IPS-18c (cell line): ENCODE measurements around the gene EIF4G1.

Source experiments
- H3K4me3 ChIP-seq: 2 replicates; pipeline ENCODE4 v1.7.0; 2013; ENCODE audit warnings: low read depth, mild to moderate bottlenecking, low read length, moderate library complexity; ENCODE audit not compliant: insufficient read depth
- H3K9me3 ChIP-seq: one replicate; pipeline ENCODE4 v1.6.1; 2013; ENCODE audit warnings: mild to moderate bottlenecking, low read length, moderate library complexity; ENCODE audit not compliant: control insufficient read depth, insufficient read depth

Gene EIF4G1

DNA sequence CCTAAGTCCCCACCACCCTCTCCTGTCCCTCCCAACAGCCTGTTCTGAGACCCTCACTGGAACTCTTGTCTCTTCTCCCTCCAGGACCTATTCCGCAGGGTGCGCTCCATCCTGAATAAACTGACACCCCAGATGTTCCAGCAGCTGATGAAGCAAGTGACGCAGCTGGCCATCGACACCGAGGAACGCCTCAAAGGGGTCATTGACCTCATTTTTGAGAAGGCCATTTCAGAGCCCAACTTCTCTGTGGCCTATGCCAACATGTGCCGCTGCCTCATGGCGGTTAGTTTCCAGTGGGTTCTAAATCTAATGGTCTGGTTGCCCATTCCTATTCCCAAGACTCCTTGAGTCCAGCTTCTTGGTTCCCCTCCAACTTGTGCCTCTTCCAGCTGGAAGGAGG lies 9.3 kb downstream of the EIF4G1 start:
- no peaks in the 10 kb centered on the region for H3K9me3 ChIP-seq
- no peak overlapping the region for H3K4me3 ChIP-seq

DNA sequence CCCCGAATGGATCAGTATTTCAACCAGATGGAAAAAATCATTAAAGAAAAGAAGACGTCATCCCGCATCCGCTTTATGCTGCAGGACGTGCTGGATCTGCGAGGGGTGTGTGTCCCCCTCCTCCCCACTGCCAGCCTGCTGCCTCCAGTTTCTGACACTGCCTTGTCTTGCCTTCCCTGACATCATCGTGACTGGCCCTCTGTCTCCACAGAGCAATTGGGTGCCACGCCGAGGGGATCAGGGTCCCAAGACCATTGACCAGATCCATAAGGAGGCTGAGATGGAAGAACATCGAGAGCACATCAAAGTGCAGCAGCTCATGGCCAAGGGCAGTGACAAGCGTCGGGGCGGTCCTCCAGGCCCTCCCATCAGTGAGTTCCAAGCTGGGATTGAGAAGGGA lies 10.9 kb downstream of the EIF4G1 start:
- H3K9me3 ChIP-seq, result no peaks in the 10 kb centered on the region
- H3K4me3 ChIP-seq, result no peak overlapping the region

DNA sequence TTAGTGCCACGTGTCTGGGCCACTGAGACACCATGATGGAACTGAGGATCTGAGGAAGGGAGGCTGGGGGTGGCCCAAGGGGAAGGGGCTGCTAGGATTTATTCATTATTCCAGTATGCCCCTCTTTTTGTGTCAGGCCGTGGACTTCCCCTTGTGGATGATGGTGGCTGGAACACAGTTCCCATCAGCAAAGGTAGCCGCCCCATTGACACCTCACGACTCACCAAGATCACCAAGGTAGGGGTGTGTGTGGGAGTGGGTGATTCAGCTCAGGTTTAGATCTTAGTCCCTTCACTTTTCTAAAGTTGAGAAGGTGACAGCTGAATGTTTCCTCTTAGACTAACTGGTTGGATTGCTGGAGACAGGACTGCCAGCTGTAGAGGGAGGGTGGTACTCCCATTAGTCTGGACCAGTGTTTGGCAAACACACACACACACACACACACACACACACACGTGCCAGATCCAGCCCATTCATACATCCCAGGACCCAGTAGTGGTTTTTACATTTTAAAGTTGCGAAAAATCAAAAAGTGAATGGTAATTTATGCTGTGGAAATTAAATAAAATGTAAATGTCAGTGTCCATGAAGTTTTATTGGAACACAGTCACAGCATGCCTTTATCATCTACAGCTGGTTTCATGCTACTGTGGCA lies 11.4 kb downstream of the EIF4G1 start:
- Histone ChIP-seq H3K9me3 (no peaks in the 10 kb centered on the region), H3K4me3 (no peak overlapping the region)

DNA sequence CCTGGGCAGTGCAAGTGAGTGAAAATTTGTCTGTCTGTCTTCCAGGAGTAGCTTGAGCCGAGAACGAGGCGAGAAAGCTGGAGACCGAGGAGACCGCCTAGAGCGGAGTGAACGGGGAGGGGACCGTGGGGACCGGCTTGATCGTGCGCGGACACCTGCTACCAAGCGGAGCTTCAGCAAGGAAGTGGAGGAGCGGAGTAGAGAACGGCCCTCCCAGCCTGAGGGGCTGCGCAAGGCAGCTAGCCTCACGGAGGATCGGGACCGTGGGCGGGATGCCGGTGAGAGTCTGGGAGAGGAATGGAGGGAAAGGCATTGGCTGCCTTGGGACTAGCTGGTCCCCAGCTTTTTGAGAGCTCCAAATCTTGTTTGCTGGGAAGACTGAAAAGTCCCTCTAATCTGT lies 12.8 kb downstream of the EIF4G1 start:
- no peaks in the 10 kb centered on the region for H3K9me3 ChIP-seq
- H3K4me3 ChIP-seq, result no peak overlapping the region

DNA sequence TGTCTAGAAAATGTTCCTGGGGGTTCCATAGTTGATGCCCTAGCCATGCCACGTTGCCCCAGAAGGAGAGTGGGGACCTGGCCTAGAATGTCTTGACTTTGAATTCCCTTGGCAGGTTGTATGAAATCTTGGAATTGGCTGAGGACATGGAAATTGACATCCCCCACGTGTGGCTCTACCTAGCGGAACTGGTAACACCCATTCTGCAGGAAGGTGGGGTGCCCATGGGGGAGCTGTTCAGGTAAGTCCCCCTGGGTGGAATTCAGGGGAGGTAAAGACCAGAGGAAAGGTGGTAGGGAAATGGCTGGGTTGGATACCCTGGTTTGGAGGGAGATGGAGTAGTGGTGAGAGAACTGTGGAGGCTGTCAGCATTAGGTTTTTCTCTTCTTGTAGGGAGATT lies 14.1 kb downstream of the EIF4G1 start:
- H3K9me3 ChIP-seq, result no peaks in the 10 kb centered on the region
- no peak overlapping the region for H3K4me3 ChIP-seq

DNA sequence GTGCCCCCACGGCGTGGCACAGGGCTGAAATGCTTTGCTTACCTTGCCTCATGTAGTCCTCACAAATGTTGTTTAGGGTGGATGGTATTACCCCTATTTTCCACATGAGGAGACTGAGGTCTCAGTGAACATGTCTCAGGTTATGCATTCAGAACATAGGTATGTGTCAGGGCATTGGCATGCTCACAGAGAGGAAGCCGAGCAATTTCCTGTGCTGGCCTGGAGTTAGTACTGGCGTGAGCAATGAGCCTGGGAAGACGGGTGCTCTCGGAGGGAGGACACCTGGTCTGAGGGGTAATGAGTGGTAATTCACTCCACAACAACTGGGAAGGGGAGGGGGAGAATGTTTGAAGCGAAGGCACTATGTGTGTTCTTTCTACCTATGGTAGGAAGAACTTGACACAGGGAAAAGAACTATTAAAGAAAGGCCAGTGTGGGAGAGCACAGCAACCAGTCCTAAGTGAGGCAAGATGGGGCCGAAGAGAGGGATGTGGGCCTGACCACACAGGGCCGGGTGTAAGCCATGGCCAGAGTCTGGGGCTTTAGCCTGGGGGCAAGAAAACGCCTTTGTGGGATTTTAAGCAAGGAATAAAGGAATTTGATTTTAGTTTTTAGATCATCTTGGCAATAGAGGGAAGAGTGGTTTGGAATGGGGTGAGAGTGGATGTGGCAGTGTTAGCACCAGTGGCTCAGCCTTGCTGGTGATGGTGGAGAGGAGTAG lies 18.1 kb downstream of the EIF4G1 start:
- Histone ChIP-seq H3K9me3 (no peaks in the 10 kb centered on the region), H3K4me3 (no peak overlapping the region)

DNA sequence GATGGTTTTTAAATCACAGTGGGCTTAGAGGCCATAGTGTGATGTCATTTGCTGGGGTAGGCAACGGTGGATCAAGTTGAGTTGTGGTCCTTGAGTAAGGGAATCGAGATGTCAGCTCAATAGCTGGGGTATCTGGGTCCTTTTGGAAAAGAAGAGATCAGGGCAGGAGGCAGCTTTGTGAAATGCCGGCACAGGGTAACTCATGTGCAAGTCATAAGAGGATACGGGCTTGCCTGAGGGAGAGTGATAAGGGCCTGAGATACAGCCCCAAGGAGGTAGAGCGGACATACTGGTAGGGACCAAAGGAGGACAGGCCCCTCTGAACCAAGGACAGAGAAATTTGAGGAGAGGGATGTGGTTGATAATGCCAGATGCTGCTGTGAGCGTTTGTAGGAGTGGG lies 18.8 kb downstream of the EIF4G1 start:
- Histone ChIP-seq H3K4me3 (no peak overlapping the region), H3K9me3 (no peaks in the 10 kb centered on the region)

DNA sequence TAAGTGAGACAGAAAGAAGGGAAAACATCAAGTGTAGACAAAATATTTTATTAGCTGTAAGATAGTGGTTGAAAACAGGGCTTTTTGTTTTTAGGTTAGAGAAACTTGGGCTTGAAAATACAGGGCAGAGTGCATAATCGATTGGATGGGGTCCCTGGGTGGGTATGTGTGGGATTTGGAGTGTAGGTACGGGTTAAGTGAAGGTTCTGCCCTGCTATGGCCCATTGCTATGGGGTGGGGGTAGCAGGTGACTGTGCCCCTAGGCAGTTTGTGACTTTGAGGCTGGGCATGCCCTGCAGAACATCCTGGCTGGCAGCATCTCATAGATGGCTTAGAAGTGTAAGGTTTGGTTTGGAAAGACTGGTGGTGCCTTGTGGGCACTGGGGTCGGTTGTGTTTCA lies 19.3 kb downstream of the EIF4G1 start:
- no peak overlapping the region for H3K4me3 ChIP-seq
- H3K9me3 ChIP-seq, result no peaks in the 10 kb centered on the region

DNA sequence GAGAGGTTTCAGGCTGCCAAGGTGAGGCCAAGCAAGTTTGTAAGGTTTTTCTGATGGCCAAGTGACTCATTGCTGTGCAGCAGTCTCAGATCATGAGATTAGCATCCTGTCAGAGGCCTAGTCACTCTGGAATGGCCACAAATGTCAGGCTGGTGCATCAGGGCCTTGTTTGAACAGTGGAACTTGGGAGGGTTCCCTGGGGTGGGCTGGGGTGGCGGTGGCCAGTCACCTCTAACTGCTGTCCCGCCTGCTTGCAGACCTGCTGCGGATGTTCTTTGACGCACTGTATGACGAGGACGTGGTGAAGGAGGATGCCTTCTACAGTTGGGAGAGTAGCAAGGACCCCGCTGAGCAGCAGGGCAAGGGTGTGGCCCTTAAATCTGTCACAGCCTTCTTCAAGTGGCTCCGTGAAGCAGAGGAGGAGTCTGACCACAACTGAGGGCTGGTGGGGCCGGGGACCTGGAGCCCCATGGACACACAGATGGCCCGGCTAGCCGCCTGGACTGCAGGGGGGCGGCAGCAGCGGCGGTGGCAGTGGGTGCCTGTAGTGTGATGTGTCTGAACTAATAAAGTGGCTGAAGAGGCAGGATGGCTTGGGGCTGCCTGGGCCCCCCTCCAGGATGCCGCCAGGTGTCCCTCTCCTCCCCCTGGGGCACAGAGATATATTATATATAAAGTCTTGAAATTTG lies 20.2 kb downstream of the EIF4G1 start:
- no peaks in the 10 kb centered on the region for H3K9me3 ChIP-seq
- no peak overlapping the region; the same call in 1 of the 2 replicates for H3K4me3 ChIP-seq

DNA sequence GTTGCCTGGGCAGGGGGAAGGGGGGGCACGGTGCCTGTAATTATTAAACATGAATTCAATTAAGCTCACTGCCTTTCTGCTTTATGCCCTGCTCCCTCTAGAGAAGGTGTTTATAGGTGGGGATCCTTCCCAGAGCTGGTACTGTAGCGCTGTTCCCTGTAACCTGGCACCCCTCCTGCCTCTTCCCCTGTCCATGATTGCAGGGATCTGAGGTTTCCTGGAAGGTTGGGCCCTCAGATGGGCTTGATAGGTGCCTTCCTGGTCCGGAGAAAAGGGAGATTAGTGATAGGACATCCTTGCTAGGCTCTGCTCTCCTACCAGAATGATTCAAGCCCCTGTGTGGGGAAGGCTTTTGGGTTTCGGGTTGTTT lies 20.9 kb downstream of the EIF4G1 start:
- no peaks in the 10 kb centered on the region for H3K9me3 ChIP-seq
- peak overlapping the region; percentile 79; the same call in 1 of the 2 replicates for H3K4me3 ChIP-seq

DNA sequence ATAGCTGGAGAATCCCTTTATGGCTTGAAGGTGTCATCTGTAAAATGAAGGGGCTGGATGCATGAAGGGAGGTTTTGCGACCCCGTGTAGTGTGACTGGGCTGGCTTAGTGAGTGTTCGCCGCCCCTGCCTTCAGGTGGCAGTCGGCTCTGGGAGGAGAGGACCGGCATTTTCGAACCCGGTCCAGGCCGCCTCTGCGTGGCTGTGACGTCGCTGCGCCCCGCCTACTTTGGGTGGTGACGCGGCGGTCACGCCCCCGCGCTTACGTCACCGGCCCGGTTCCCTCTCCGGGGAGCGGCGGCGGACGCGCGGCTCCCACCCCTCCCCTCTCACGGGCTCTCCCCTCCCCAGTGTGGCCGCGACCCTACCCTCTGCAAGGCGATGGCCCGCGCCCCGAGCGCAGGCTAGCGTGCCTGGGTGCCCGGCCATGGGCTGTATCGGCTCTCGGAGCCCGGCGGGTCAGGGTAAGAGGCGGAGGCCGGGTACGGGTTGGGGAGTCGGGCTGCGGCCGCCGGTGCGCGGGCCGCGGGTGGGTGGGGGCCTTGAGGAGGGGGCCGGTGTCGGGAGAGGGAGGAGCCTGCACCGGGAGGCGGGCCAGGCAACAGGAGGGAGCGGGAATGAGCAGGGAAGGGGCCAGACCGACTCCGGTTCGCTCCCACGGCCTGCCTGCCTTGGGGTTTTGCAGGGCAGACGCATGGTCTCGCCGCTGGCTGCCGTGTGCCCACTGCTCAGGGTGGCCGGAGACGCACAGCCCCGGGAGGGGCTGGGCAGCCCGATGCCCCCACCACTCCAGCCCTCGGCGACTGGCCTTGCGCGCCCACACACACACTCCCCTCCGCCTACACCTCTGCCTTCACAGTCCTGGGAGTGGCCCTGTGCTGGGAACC lies 21.5 kb downstream of the EIF4G1 start:
- no peaks in the 10 kb centered on the region for H3K9me3 ChIP-seq

DNA sequence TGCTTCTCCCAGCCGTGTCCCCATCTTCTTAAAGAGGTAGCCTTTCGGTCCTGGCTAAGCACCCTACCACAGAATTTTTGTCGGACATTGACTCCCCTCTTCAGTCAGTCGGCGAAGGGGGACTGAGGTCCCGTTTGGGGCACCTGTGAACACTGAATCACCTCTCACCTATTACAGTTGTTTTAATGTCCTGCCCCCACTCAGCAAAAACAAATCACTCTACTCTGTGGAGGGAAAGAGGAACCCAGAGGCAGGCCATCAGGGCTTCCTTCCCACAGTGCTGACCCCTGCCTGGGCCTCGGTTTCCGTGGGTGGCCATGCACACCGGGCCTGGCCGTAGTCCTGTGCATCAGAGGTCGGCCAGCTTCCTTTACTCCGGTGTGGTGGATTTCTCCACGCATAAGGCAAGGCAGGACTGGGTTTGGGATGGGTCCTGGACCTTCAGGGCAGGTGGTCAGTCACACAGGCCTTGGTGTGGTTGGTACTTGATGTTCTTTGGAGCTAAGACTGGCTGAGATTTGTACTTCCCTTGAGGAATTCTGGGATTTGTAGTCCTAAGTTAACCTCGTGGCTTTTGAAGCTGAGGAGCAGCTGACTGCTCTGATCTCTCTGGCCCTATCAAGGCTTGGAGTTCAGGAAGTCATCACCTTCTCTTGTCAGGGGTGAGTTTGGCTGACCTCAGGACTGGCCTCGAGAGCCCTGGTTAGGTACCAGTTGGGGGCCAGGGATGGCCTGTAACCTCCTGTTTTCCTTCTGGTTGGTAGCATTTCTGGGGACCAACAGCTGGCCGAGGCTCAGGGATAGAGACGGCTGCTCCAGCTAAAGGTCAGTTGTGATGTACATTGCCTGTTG lies 22.4 kb downstream of the EIF4G1 start:
- H3K9me3 ChIP-seq, result no peaks in the 10 kb centered on the region

More for the DNA sequence above, 21.5 kb downstream of the EIF4G1 start:
- peak overlapping the region; percentile 79 for H3K4me3 ChIP-seq

DNA sequence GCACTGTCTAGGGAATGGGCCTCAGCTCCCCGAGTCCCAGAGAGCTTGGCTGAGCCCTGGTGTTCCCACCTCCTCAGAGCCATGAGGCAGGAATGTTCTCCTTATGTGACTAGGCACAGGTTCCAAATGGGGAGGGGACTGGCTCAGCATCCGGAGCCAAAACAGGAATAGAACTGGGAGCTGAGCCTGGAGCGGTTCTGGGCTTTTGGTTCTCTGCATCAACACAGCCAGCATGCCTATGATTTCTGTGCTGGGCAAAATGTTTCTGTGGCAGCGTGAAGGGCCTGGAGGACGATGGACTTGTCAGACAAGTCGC lies 23.0 kb downstream of the EIF4G1 start, which contains the start of gene FAM131A:
FAM131A (plus strand) TSS at position 202 of the 316 bp plus-strand sequence; CDS start at position 233, 31 bp downstream.
- Histone ChIP-seq H3K9me3 (no peaks in the 10 kb centered on the region), H3K4me3 (peak within 1 kb of the TSS; percentile 79)

More for the DNA sequence above, 22.4 kb downstream of the EIF4G1 start:
- H3K4me3 ChIP-seq, result peak overlapping the region; percentile 79; the same call in 1 of the 2 replicates

DNA sequence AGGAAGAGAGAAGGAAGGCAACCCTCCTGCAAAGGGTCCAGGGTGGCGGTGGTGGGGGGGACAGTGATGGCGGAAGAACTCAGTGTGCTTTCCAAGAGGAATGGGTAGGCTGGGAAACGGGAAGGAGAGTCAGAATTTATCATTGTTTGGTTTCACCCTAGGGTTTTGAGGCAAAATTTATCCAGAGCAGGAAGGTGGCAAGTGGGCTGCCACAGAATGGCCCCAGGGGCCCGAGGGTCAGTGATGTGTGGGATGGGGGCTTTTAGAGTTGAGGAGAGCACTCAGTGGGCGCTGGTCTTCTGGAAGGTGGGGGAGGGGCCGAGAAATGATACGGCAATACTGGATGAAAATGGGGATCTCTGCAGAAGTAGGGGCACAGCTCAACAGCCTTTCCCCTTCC lies 23.6 kb downstream of the EIF4G1 start:
- Histone ChIP-seq H3K4me3 (peak overlapping the region; percentile 46), H3K9me3 (no peaks in the 10 kb centered on the region)

DNA sequence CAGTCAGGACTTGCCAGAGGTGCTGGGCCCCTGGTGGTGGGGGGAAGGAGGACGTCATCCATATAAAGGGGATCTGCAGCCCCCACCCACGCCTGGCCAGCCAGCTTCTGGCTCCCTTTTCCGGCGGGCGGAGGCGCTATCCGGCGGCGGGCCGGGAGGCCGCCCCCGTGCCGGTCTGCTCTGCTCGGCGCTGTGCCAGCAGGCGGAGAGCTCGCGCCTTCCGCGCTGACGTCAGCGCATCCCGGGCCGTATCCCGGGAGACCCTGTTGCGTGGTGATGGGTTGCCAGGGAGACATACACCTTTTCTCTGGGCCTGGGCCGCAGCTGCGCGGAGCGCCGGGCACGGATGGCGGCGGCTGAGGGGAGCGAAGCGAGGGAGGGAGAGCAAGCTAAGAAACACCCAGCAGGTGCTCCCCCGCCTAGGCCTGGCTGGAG lies 24.1 kb downstream of the EIF4G1 start:
- Histone ChIP-seq H3K4me3 (peak overlapping the region; percentile 46), H3K9me3 (no peaks in the 10 kb centered on the region)

DNA sequence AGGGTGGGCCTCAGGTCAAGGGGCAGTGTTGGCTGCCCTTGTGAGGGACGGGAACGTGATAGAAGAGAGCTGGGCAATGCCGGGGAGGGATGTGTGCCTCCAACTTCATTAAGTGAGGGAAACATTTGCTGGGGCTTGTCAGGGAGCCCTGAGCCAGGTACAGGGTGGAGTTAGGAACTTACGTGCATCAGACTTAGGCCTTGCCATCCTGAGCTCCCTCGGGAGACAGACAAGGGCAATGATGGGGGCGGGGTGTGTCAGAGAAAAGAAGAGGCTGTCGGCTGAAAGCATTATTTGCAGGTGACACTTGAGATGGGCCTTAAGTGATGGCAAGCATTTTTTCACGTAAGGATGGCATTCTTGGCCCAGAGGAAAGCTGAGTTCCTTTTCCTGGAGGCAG lies 24.6 kb downstream of the EIF4G1 start:
- Histone ChIP-seq H3K9me3 (no peaks in the 10 kb centered on the region), H3K4me3 (peak overlapping the region; percentile 46; the same call in 1 of the 2 replicates)
